NK-92 (cell line): ENCODE measurements around the gene AOPEP.
"Not testable (repeated sequence)": the region's sequence is repeated elsewhere in the genome, so short reads cannot be mapped to it uniquely, and the experiment has no call there.

ENCODE experiments used
- DNase-seq: peaks from one replicate; lab custom pipeline; 2025; ENCODE audit not compliant: unreplicated experiment; lab: John Stamatoyannopoulos, UW

AOPEP gene

DNA sequence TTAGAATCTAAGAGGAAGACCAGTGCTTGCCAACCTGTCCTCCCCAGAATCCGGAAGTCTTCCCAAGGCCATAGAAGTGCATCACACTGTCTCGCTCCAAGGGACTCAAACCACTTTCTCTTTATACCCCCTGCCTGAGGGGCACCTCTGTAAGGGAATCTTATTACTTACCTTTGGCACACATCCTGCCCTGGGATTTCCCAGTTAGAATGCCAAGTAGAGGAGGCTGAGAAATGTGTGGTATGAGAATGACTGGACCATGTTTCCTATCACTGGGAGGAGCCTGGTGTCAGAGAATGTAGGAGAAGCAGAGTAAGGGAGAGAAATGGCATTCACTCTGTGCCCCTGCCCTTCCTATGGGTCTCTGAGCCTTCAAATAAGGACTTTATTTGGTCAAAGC is 85.8 kb downstream of the AOPEP start:
- no peak for DNase-seq

DNA sequence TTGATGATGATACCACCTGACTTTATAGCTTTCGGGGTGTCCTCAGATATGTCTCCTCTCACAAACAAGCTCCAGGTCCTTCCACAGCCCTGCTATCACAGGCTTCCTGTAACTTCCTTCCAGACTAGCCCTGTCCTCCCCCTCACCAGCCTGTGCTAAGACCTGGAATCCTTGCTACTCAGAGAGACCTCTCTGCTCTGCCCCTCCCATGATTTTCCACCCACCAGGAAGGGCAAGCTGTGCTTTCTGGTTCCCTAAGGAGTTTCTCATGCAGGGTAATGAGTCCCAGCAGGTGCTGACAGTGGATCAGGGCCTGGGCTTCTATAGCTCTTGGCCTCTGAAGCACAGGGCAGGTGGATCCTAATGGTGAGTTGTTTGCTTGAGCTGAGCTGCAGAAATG is 86.9 kb downstream of the AOPEP start:
- DNase-seq: no peak

- no peak for DNase-seq
These were observed 91.0 kb downstream of the AOPEP start for GRCh38 chr9:94817291-94818177.

DNA sequence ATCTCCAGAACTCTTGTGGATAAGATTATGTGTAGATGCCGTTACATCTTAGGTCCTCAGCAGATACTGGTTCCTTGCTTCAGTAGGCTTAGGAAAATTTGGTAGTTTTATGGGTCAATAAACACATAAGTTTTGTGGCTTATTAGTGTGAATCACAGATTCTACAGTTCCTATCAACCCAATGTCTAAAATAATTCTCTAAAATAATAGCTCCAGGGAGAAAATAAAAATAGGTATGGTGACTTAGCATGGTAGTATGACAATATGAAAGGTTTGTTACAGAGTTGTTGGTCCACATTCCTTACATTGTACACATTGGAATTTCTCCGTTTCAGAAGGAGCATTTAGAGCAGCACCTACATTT is 91.7 kb downstream of the AOPEP start:
- DNase-seq: no peak

DNA sequence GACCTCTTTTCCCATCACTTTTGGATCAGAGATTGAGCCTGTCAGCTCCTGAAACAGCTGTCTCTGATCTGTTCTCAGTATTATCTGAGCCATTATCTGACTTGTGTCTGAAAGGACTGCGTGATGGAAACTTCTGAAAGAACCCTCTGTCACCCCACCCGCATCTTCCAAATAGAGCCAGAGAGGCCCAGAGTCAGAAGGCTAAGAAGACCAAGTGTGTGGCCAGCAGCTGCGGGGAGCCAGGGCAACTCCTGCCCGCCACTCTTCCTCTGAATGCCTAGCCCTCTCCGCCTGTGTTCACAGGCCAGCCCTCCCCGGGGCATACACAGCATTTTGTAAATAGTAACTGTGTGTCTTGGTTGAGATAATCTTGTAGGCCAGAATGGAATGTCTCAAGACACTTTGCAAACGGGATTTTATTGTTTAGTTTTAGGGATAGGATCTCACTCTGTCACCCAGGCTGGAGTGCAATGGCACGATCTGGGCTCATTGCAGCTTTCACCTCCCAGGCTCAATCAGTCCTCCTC is 92.7 kb downstream of the AOPEP start:
- no peak for DNase-seq

DNA sequence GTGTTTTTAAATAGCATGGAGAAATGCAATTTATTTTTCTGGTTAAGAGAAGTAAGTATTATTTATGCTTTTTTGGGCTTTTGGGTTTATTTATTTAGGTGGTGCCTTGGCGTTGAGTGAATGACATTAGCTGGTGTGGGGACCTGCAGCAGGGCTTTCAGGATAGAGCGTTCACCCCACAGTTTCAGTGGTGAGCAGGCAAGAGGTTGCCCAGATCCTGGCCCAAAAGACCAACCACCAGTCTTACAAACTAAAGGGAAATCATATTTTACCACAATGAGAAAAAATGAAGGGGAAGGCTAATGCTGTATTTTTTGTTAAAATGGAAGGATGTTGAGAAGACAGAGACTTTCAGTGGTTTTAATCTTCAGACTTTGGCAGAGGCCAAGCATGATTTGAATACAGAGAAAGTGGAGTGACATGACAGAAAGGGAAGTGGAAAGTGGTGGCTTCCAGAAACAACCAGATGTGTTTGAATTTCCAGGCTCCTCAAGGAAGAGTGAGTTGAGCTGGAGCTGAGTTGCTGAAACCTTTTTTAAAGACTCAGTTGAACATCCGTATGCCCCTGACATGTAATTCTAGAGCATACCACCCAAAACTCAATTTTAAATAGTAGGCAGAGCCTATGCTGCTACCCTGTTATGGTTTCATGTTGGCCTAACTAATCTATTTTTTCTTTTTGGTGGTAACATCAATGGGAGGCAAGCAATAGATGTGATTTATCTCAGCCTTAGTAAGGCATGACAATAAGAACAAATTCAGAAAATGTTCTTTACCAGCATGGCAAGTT is 94.8 kb downstream of the AOPEP start:
- no peak for DNase-seq

GRCh38 chr9:94822273-94822672 is 95.8 kb downstream of the AOPEP start:
- DNase-seq: no peak

DNA sequence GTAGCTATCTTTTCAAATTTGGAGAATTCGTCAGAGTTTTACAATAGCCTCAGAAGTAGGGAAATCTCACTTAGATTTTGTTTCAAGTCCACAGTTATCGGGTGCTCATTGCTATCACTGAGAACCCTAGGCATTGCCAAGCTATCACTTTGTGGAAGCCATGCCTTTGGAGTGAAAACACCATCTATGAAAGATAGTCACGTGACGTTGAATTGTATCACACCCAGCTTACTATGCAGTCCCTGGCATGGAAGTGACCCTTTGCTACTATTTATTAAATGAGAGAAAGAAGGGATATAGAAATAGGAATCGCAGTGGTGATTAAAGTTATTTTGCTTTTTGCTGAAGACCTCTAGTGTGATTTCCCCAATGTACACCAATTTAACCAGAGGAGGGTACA is 97.2 kb downstream of the AOPEP start:
- DNase-seq: no peak

GRCh38 chr9:94824411-94824810 is 97.9 kb downstream of the AOPEP start:
- no peak for DNase-seq

- no peak for DNase-seq
These were observed 98.6 kb downstream of the AOPEP start for GRCh38 chr9:94824913-94825610.

- DNase-seq: no peak
These were observed 99.1 kb downstream of the AOPEP start for GRCh38 chr9:94825611-94825958.

DNA sequence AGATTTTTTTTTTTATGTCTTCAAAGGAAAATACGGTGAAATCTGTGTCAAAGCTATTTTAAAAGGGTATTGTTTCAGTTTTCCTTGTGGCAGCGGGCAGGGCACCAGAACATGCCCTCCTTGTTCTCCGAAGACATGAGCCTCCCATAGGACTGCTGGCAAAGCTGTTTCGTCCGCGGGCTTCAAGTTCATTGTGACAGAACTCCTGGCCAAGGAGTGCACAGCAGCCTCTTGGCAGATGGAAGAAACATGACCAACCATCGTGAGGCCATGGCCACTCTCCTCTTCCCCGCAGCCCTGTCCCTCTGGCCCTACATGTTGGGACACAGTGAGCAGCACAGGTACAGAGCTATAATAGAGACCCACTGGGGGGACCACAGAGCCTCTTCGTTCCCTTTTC is 99.5 kb downstream of the AOPEP start:
- no peak for DNase-seq

GRCh38 chr9:94826644-94827410 is 100.3 kb downstream of the AOPEP start:
- no peak for DNase-seq

GRCh38 chr9:94827584-94828304 is 101.2 kb downstream of the AOPEP start:
- DNase-seq: no peak

GRCh38 chr9:94829380-94830070 is 103.0 kb downstream of the AOPEP start:
- DNase-seq: no peak

GRCh38 chr9:94830071-94830604 is 103.6 kb downstream of the AOPEP start:
- DNase-seq: not testable (repeated sequence)

GRCh38 chr9:94833802-94834201 is 107.3 kb downstream of the AOPEP start:
- DNase-seq: no peak

DNA sequence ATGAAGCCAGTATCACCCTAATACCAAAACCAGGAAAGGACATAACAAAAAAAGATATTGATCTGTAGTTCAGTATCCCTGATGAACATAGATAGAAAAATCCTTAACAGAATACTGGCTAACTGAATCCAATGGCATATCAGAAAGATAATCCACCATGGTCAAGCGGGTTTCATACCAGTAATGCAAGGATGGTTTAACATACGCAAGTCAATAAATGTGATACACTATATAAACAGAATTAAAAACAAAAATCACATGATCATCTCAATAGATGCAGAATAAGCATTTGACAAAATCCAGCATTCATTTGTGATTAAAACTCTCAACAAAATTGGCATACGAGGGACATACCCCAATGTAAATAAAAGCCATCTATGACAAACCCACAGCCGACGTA is 110.9 kb downstream of the AOPEP start:
- DNase-seq: no peak

GRCh38 chr9:94839398-94839797 is 112.9 kb downstream of the AOPEP start:
- no peak for DNase-seq
